Hematopoietic multipotent progenitor cell treated with erythropoietin and hydrocortisone succinate and interleukin-3 and kit ligand, for 4 days (in vitro differentiated cells): ENCODE results near the gene RCCD1.
A peak's percentile ranks its signal among the peaks of the same experiment; 100 is the strongest.

ENCODE experiments used
- DNase-seq: peaks from one replicate; pipeline ENCODE4 v3.0.0-alpha.2; 2015

RCCD1 gene

DNA sequence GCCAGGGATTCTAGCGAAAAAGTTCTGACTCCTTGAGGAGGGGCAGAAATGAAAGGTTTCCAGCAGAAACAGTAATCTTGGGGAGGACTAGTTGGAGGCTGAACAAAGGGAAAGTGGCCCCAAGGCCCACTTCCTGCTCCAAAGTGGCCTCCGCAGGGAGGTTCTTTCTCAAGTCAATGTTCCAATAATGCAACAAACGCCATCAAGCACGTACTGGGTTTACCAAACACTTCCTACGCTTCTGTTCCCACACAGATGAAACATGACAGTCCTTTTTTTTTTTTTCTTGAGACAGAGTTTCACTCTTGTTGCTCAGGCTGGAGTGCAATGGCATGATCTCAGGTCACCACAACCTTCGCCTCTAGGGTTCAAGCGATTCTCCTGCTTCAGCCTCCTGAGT lies 9.6 kb upstream of the RCCD1 start:
- DNase-seq = no peak

DNA sequence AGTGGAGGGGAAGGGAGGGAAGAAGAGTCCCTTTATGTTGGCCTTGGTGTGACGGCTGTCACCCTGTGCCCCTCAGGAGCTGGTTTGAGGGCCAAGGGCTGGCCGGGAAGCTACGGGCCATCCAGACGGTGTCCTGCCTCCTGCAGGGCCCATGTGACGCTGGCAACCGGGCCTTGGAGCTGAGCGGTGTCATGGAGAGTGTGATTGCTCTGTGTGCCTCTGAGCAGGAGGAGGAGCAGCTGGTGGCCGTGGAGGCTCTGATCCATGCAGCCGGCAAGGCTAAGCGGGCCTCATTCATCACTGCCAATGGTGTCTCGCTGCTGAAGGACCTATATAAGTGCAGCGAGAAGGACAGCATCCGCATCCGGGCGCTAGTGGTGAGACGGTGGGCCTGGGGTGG lies 8.1 kb upstream of the RCCD1 start:
- DNase-seq = no peak

DNA sequence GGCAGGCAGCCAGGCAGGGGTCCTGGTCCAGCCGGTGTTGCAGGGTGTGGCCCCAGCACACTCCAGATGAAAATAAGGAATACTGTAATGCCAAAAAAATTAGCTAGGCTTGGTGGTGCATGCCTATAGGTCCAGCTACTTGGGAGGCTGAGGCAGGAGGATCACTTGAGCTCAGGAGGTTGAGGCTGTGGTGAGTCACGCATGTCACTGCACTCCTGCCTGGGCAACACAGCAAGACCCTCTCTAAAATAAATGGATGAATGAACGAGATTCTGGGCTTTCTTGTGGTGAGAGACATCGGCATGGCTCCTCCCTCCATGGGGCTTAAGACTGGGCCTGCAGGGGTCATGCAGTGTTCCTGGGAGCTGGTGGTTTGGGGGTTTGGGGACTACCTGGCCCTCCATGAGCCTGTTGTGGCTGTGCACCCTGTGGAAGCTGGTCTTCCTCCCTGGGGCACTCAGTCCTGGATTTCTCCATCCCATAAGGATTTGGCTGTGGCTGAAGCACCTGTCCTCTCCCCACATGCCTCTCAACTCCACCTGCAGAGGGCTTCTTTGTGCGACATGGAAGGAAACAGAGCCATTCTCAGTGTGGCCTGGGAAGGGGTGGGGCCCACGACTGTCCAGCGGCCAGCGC lies 7.6 kb upstream of the RCCD1 start:
- no peak for DNase-seq

DNA sequence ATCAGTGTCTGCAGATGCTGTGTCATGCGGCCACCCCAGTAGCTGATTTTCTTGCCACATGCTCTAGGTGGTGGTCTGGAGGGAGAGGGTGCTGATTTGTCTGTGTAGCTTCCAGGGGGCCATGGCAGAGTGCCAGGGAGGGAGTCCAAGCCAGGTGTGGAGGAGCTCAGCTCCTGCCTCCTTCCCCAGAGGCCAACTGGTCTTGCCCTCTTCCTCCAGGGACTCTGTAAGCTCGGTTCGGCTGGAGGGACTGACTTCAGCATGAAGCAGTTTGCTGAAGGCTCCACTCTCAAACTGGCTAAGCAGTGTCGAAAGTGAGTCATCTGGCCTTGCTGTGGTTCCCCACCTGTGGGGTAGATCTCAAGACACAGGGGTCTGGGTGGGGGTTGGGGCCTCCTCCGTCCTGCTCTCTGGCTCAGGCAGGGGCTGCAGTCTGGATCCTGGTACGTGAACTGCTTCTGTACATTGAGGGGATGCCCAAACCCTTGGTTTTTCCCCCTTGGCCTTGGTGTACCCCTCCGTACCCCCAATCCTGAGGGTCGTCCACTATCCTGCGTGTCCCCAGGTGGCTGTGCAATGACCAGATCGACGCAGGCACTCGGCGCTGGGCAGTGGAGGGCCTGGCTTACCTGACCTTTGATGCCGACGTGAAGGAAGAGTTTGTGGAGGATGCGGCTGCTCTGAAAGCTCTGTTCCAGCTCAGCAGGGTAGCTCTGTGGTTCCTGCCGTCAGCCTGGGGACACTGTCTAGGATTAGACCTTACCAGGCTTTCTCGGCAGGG lies 6.9 kb upstream of the RCCD1 start:
- DNase-seq = no peak

DNA sequence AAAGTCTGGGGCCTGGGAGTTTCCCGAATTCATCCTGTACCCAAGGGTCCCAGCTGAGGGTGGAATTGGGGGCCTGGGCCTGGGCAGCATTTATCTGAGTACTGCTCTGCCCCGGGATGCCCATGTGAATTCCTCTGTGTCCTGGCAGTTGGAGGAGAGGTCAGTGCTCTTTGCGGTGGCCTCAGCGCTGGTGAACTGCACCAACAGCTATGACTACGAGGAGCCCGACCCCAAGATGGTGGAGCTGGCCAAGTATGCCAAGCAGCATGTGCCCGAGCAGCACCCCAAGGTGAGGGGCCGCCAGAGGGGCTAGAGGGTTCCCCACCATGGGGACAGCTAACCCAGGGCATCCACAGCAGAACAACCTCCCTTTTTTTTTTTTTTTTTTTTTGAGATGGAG lies 6.2 kb upstream of the RCCD1 start:
- DNase-seq = no peak

DNA sequence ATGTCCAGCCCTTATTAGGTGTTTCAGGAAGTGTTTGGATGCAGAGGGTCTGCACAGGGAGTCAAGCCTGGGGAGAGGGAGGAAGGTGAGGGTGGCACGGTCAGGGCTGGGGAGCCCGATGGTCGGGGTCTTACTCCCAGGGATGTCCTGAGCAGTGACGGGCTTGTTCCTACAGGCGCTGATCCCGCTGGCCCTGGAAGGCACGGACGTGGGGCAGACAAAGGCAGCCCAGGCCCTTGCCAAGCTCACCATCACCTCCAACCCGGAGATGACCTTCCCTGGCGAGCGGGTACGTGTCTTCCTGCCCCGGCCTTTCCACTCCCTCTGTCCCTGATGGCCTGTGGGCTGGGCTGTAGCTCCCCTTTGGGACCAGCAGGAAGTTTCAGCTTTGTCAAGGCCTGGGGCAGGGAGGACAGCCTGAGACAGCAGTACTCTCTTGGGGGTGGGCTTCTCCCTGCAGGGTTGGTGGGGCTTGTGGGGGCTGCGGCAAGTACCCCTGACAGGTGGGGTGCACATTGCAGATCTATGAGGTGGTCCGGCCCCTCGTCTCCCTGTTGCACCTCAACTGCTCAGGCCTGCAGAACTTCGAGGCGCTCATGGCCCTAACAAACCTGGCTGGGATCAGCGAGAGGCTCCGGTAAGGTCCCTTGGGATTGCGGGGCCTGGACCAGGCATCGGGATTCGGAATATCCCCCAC lies 4.6 kb upstream of the RCCD1 start:
- no peak for DNase-seq

DNA sequence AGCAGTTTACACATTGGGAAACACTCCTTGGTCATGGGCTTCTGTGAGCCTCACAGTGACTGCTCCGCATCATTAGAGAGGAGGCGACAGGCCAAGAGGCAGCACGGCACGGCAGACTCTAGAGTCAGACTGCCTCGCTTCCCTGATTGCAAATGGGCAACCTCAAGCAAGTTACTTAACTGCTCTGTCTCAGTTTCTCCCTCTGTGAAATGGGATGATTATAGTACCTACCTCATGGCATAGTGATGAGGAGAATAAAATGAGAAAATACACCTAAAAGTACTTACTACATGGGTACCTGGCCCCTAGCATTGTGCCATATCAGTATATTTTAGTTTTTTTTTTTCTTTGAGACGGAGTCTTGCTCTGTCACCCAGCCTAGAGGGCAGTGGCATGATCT lies 4.0 kb upstream of the RCCD1 start:
- no peak for DNase-seq

DNA sequence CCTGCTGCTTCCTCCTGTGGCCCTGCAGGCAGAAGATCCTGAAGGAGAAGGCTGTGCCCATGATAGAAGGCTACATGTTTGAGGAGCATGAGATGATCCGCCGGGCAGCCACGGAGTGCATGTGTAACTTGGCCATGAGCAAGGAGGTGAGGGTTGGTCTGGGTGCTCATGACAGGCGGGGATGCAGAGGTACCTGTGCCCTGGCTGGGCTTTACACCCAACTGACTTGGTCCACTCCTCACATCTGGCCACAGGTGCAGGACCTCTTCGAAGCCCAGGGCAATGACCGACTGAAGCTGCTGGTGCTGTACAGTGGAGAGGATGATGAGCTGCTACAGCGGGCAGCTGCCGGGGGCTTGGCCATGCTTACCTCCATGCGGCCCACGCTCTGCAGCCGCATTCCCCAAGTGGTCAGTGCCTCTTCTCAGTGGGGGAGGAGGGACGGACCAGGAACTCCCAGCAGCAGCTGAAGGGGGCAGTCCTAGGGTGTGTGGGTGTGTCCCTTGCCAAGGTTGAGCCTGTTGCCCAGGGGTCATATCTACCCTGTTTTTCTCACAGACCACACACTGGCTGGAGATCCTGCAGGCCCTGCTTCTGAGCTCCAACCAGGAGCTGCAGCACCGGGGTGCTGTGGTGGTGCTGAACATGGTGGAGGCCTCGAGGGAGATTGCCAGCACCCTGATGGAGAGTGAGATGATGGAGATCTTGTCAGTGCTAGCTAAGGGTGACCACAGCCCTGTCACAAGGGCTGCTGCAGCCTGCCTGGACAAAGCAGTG lies 1.6 kb upstream of the RCCD1 start:
- DNase-seq = no peak

DNA sequence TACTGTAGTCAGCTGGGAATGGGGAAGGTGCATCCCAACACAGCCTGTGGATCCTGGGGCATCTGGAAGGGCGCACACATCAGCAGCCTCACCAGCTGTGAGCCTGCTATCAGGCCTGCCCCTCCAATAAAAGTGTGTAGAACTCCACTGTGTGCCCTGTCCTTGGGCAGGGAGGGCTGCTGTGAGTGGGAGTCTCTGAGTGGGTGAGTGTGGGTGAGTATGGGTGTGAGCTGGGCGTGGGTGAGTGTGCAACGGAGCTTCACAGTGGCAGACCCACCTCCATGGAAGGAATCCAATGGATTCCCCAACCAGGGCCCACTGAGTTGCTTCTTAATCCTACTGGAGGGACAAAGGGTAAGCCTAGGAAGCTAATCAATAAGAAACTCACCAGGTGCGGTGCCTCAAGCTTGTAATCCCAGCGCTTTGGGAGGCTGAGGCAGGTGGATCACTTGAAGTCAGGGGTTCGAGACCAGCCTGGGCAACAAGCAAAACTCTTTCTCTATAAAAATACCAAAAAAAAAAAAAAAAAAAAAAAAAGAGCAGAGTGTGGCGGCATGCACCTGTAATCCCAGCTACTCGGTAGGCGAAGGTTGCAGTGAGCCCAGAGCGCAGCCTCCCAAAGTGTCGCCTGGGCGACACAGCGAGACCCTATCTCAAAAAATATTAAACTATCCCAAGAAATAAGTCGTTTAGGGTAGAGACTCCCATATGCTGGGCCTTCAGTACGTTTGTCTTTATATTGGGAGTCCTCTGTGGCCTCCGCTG lies 555 bp upstream of the RCCD1 start:
- DNase-seq = no peak

DNA sequence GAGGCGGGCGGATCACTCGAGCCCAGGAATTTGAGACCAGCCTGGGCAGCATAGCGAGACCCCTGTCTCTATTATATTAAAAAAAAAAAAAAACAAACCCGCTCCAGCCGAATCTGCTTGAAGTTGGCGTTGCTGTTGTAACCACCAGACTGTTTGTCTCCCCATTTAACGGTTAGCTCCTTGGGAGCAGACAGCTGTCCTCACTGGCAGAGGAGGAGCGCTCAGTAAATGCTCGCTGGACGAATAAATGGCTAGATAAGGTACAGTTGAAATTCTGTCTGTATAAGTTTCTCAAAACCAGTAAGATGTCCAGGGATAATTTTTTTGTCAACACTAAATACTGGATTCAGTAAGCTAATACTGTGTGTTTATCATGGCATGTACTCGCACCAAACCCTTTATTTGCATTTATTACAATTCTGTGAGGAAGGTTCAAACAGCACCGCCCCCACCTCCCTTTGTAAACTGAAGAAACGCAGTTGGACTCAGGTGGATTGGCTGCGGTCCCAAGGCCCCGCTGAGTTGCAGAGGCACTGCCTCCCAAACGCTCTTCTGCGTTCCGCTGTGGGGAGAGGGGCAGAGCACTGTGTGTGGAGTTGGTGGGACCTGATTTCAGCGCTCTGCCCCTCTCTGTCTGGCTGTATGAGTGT lies 1.1 kb downstream of the RCCD1 start:
- DNase-seq = peak; percentile 37

DNA sequence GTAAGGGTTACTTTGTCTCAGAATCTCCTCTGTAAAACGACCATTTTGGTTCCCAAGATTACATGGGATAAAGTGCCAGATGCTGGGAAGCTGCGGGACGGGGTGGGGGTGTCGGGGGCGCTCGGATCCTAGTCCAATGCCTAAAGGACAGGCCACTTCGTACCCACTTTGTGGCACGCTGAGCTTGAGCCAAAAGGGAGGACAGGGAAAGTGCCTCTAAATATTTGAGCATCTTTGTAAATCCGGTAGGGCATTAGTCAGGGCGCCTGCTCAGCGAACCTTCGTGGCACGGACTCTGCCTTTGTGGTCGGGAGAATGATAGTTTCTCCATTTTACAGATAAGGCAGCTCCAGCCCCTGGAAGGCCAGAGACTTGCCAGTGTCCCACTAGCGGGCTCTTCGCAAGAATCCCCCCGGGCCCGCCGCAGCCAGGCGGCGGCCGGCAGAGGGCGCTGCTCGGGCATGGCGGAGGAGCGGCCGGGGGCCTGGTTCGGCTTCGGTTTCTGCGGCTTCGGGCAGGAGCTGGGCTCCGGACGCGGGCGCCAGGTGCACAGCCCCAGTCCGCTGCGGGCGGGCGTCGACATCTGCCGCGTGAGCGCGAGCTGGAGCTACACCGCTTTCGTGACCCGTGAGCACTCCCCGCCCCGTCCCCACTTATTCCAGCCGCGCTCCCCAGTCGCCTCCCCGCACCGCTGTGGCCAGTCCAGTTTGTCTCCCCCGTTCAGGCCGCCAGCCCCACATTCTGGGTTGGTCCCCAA lies 1.8 kb downstream of the RCCD1 start:
- DNase-seq = peak; percentile 90

DNA sequence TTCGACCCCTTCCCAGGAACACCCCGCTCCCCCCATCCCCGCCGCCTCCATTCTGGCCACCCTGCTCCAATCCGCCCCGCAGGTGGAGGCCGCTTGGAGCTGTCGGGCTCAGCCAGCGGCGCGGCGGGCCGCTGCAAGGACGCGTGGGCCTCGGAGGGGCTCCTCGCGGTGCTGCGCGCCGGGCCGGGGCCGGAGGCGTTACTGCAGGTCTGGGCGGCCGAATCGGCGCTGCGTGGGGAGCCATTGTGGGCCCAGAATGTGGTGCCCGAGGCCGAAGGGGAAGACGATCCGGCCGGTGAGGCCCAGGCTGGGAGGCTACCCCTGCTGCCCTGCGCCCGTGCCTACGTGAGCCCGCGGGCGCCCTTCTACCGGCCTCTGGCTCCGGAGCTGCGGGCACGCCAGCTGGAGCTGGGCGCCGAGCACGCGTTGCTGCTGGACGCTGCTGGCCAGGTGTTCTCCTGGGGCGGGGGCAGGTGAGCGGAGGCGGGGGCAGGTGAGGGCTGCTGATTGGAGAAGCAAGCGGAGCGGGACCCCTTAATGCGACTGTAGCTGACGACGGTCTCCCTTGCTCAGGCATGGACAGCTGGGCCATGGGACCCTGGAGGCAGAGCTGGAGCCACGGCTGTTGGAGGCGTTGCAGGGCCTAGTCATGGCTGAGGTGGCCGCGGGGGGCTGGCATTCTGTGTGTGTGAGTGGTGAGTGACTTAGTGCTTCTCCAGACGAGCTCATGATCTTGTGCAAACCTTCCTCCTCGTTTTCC lies 2.5 kb downstream of the RCCD1 start:
- peak; percentile 47 for DNase-seq

DNA sequence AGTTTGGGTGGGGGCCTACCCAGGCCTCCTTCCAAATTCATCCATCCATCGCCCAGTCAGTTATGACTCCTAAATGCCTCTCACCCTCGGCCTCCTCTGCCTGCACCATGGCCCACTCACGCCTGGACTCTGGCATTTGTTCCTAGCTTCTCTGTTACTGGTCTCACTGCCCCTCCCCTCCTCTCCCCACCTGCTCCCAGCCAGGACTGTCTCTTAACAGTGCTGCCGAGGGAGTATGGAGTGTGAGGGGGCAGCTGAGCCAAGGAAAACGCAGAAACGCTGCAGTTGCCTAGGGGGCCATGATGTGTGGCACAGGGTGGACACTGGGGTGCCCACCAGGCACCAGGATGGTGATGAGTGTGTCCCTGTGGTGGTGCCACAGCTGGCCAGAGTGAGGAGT lies 3.1 kb downstream of the RCCD1 start:
- no peak for DNase-seq

DNA sequence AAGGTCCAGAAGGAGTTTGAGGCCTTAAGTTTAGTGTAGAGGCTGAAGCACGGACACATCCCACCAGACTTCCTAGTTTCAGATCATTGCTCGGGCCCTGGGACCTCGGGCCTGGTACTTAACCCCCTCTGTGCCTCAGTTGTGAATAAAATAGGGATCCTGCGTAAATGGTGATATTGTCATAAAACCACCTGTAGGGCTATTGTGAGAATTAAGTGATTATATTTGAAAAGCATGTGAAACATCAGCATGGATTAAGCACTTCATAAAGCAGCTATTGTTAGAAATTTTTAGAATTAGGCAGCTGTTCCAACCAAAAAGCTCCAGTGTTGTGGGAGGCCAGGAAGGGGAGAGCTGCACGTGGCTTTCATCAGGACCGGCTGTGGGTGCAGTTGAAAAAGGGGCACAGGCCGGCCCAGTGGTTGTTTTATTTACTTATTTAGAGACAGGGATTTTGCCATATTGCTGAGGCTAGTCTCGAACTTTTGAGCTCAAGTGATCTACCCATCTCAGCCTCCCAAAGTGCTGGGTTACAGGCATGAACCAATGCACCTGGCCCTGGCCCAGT lies 4.4 kb downstream of the RCCD1 start:
- no peak for DNase-seq

DNA sequence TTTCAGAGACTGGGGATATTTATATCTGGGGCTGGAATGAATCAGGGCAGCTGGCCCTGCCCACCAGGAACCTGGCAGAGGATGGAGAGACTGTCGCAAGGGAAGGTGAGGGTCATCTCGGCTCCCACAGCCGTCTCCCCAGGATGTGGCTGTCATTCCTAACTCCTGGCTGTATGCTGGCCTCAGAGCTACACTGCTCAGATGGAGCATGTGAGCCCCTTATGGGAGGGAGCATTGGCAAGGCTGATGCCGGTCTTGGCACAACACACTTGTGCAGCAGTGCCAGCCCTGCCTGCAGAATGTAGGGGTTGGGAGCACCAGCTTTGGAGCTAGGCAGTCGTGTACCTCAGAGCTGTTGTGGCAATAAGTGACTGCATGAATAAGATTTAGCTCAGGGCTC lies 5.2 kb downstream of the RCCD1 start:
- DNase-seq = no peak

DNA sequence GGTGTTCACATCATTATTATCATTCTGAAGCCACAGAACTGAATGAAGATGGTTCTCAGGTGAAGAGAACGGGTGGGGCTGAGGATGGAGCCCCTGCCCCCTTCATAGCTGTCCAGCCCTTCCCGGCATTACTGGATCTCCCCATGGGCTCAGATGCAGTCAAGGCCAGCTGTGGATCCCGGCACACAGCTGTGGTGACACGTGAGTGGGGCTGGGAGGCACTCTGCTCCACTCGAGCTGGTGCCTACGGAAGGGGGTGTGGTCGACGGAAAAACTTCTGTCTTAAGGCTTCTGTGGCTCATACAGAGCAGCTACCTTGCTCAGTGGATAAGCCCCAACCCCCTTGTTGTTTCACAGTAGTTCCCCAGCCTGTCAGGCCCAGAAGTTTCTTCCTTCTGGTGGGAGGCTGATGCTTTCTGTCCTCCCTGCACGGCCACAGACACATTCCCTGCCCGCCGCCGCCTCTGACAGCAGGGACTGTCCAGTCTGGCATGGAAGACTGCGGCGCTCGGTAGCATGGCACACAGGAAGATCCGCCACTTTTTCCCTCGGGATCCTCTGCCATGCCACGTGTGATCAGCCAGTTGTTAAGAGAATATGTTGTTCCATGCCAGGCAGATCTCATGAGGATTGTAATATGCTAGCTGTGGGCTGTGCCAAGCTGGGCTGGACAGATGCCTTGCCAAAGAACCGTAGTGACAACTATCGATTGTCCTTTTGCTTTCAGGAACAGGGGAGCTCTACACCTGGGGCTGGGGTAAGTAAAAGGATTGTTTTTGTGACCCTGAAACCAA lies 5.8 kb downstream of the RCCD1 start:
- no peak for DNase-seq

DNA sequence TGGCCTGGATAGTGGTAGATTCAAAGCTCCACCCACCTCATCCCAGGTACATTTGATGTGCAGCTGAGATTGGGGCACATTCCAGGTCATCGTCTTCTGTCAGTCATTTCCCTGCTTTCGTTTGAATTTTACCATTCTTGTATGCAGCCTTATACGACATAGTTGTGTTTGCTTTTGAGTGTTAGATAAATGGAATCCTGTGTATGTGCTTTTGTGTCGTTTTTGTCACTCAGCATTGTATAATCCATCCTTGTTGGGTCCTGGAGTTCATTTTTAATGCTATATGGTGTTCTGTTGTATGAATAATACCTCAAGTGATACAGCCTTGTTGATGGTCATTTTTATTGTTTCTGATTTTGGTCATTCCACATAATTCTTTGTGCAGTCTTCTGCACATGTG lies 7.3 kb downstream of the RCCD1 start:
- no peak for DNase-seq

DNA sequence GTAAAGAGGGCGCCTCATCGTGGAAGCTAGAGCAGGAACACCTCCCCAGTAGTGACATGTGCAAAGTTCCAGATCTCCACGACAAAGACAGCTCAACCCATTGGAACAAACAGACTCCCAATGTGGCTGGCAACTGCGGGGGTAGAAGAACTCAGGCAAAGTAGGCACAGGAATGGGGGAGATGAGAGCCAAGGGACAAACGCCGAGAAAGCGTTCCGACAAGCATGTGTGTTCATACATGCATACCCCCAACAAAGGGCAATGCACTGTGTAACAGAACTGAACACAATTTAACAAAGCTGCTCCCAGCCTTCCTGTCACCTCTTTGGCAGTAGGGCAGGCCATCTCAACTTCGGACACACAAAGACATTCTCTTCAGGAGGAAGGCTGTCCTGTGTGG lies 11.6 kb downstream of the RCCD1 start:
- no peak for DNase-seq

DNA sequence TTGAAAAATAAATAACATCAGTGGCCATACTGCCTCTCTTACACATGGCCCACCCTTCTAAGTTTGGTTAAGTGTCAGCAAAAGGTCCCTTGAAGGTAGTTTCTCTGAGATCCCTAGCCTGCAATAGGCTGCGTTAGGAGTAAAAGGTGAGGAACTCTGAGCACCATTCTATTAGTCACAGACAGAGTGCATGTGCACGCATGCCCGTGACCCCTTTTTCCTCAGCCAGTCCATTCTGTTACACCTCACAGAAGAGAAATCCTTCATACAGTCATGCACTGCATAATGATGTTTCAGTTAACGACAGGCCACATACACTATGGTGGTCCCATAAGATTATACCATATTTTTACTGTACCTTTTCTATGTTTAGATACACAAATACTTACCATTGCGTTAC lies 12.5 kb downstream of the RCCD1 start:
- DNase-seq = no peak
